KMS-11 (cell line): Measurements from ENCODE around the gene MALAT1.
A peak's percentile ranks its signal among the peaks of the same experiment; 100 is the strongest.

Source experiments
- H2AFZ ChIP-seq: fragments of 200-600 bp; sonication (generic); 2 replicates; pipeline ENCODE4 v1.6.1; 2016; ENCODE audit warnings: antibody characterized with exemption, mixed run types, low read depth
- H3K27ac ChIP-seq: fragments of 200-600 bp; sonication (generic); 2 replicates; pipeline ENCODE4 v1.6.1; 2016; ENCODE audit warnings: mild to moderate bottlenecking, mixed run types
- H3K27me3 ChIP-seq: fragments of 200-600 bp; sonication (generic); 2 replicates; pipeline ENCODE4 v1.6.1; 2017; ENCODE audit warnings: mild to moderate bottlenecking, low read depth, mixed run types, moderate library complexity; ENCODE audit not compliant: insufficient read depth
- H3K36me3 ChIP-seq: fragments of 200-600 bp; sonication (generic); 2 replicates; pipeline ENCODE4 v1.6.1; 2017; ENCODE audit warnings: mild to moderate bottlenecking, mixed run types; ENCODE audit not compliant: insufficient read depth
- H3K4me1 ChIP-seq: fragments of 200-600 bp; sonication (generic); 2 replicates; pipeline ENCODE4 v1.6.1; 2016; ENCODE audit warnings: mild to moderate bottlenecking, low read depth, mixed run types; ENCODE audit not compliant: poor library complexity, severe bottlenecking
- H3K4me2 ChIP-seq: fragments of 200-600 bp; sonication (generic); 2 replicates; pipeline ENCODE4 v1.7.0; 2016; ENCODE audit warnings: mild to moderate bottlenecking, mixed run types
- H3K4me3 ChIP-seq: fragments of 200-600 bp; sonication (generic); IDR thresholded peaks from 2 replicates; pipeline ENCODE4 v1.6.1; 2017; ENCODE audit warnings: low read depth, low read length, mixed read lengths; ENCODE audit not compliant: insufficient read depth
- H3K79me2 ChIP-seq: fragments of 200-600 bp; sonication (generic); 2 replicates; pipeline ENCODE4 v1.6.1; 2016; ENCODE audit warnings: low read depth, mixed run types; ENCODE audit not compliant: insufficient read depth
- H3K9ac ChIP-seq: fragments of 200-600 bp; sonication (generic); 2 replicates; pipeline ENCODE4 v1.6.1; 2016; ENCODE audit warnings: mild to moderate bottlenecking, mixed run types
- H4K20me1 ChIP-seq: fragments of 200-600 bp; sonication (generic); 2 replicates; pipeline ENCODE4 v1.6.1; 2016; ENCODE audit warnings: mild to moderate bottlenecking, mixed run types; ENCODE audit not compliant: insufficient read depth
- TF ChIP-seq, protein P1 (sequence below): fragments of 200-600 bp; sonication (generic); conservative IDR thresholded peaks from 2 replicates; pipeline ENCODE4 v1.6.1; 2017; ENCODE audit warnings: low read depth, mild to moderate bottlenecking, antibody characterized with exemption, low read length, moderate library complexity, mixed read lengths

The MALAT1 gene

DNA sequence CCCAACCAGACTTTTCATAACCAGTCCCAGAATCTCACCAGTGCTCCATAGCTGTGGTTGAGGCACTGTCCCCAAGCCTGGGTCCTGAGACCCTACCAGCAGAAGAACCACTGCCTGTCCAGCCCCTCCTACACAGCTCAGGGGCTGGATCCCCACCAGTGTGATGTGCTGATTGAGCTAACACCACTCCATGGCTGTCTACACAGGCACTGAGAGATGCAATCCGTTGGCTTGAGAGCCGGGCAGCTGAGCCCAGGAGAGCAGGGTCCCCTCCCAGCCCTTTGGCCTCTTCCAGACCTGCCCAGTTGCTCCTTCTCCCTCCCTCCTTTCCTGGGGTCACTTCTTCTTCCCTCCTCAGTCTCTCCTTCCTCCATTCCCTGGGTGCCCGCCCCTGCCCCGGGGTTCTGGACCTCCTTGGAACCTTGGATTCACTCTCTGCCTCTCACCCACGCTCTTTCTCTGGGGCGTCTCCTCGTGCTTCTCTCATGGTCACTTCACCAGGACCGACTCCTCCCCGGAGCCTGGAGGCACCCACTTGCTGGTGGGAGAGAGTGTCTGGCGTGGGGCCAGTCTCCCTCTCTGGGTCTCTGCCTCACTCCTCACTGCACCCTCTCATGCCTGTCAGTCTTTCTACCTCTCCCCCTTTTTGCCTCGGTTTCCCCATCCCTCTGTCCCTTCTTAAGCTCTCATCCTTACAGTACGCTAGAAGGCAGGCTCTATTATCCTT is 25.3 kb downstream of the MALAT1 start:
- TF ChIP-seq, protein P1, sequence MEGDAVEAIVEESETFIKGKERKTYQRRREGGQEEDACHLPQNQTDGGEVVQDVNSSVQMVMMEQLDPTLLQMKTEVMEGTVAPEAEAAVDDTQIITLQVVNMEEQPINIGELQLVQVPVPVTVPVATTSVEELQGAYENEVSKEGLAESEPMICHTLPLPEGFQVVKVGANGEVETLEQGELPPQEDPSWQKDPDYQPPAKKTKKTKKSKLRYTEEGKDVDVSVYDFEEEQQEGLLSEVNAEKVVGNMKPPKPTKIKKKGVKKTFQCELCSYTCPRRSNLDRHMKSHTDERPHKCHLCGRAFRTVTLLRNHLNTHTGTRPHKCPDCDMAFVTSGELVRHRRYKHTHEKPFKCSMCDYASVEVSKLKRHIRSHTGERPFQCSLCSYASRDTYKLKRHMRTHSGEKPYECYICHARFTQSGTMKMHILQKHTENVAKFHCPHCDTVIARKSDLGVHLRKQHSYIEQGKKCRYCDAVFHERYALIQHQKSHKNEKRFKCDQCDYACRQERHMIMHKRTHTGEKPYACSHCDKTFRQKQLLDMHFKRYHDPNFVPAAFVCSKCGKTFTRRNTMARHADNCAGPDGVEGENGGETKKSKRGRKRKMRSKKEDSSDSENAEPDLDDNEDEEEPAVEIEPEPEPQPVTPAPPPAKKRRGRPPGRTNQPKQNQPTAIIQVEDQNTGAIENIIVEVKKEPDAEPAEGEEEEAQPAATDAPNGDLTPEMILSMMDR = no peak
- H4K20me1 ChIP-seq = no peaks in the 10 kb centered on the region
- peak overlapping the region; percentile 60 for H3K4me2 ChIP-seq
- peaks cover 16% of the 10 kb centered on the region; the same call in 1 of the 2 replicates for H3K79me2 ChIP-seq
- peaks cover 4% of the 10 kb centered on the region; the same call in 1 of the 2 replicates for H3K27me3 ChIP-seq
- no peak overlapping the region for H3K27ac ChIP-seq
- H3K4me3 ChIP-seq = no peak overlapping the region
- H2AFZ ChIP-seq = peak overlapping the region; percentile 20; the same call in 1 of the 2 replicates
- H3K36me3 ChIP-seq = no peaks in the 10 kb centered on the region; the same call in 1 of the 2 replicates
- H3K4me1 ChIP-seq = peaks cover 4% of the 10 kb centered on the region
- no peak overlapping the region for H3K9ac ChIP-seq

DNA sequence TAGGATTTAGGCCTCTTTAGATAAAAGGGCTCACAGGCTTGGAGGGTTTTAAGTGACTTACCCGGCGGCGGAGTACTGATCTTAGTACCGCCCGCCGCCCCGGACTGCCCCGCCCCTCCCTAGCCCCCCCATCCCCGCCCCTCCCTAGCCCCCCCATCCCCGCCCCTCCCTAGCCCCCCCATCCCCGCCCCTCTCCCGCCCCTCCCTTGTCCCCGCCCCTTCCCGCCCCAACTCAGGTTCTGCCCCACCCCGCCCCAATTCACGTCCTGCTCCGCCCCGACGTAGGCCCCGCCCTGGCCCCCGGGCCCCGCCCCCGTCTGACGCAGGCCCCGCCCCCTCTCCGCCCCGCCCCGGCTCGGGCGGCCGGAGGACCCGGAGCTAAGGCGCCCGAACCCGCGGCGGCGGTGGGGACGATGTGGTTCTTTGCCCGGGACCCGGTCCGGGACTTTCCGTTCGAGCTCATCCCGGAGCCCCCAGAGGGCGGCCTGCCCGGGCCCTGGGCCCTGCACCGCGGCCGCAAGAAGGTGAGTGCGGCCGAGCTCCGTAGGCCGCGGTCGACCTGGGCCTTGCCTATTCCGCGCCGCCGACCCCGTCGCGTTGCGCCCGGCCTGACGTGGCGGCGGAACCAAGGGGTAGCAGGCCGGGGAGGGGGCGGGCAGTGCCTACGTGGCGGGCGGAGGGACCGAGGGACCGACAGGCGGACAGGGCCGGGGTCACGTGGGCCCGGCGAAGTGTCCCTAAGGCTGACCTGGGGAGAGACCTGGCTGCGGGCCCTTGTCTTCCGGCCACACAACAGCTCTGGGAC is 26.1 kb downstream of the MALAT1 start, which contains the start of gene SCYL1:
Gene SCYL1 (plus strand): TSS at position 343 of the 805 bp plus-strand sequence. CDS start 71 bp downstream, at position 414.
- Histone ChIP-seq H3K27me3 (peaks cover 4% of the 10 kb centered on the region; the same call in 1 of the 2 replicates), H3K4me1 (peaks cover 4% of the 10 kb centered on the region), H3K79me2 (peaks cover 16% of the 10 kb centered on the region; the same call in 1 of the 2 replicates), H3K36me3 (no peaks in the 10 kb centered on the region; the same call in 1 of the 2 replicates), H2AFZ (peak within 1 kb of the TSS; percentile 71), H4K20me1 (no peaks in the 10 kb centered on the region), H3K4me2 (peak within 1 kb of the TSS; percentile 92), H3K9ac (peak within 1 kb of the TSS; percentile 75), H3K4me3 (no peak within 1 kb of the TSS), H3K27ac (peak within 1 kb of the TSS; percentile 33; the same call in 1 of the 2 replicates)
- TF ChIP-seq, protein P1 = no peak

DNA sequence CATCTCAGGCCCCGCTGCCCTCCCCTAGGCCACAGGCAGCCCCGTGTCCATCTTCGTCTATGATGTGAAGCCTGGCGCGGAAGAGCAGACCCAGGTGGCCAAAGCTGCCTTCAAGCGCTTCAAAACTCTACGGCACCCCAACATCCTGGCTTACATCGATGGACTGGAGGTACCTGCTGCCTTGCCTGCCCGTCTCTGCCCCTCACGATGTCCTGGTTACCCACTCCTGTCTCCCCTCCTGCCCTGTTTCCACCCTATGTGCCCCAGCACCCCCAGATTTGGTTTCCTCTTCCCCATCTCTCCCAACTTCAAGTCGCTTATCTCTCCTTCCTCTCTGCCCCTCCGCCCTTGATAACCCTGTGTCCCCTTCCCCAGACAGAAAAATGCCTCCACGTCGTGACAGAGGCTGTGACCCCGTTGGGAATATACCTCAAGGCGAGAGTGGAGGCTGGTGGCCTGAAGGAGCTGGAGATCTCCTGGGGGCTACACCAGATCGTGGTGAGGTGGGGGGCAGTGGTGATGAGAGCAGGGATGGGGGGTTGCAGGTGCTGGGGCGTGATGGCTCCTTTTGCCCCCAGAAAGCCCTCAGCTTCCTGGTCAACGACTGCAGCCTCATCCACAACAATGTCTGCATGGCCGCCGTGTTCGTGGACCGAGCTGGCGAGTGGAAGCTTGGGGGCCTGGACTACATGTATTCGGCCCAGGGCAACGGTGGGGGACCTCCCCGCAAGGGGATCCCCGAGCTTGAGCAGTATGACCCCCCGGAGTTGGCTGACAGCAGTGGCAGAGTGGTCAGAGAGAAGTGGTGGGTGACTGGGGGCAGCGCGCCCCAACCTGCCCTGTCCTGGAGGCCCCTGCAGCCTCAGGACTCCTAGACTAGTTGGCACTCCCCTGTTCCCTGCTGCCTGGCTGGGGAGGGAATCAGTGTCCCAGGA is 27.0 kb downstream of the MALAT1 start:
- Histone ChIP-seq H3K36me3 (no peaks in the 10 kb centered on the region; the same call in 1 of the 2 replicates), H3K4me2 (peak overlapping the region; percentile 92), H4K20me1 (no peaks in the 10 kb centered on the region), H3K9ac (peak overlapping the region; percentile 75), H2AFZ (peak overlapping the region; percentile 71; the same call in 1 of the 2 replicates), H3K27me3 (peaks cover 4% of the 10 kb centered on the region; the same call in 1 of the 2 replicates), H3K27ac (peak overlapping the region; percentile 33; the same call in 1 of the 2 replicates), H3K79me2 (peaks cover 16% of the 10 kb centered on the region; the same call in 1 of the 2 replicates), H3K4me3 (no peak overlapping the region), H3K4me1 (peaks cover 4% of the 10 kb centered on the region)
- TF ChIP-seq, protein P1 = no peak

DNA sequence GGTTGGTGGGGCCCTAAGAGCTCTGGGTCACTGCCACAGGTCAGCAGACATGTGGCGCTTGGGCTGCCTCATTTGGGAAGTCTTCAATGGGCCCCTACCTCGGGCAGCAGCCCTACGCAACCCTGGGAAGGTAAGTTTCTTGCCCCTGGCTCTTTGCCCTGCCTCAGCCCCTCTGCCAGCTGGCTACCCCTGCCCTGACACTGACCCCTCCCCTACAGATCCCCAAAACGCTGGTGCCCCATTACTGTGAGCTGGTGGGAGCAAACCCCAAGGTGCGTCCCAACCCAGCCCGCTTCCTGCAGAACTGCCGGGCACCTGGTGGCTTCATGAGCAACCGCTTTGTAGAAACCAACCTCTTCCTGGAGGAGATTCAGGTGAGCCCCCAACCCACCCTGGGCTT is 27.9 kb downstream of the MALAT1 start:
- Histone ChIP-seq H3K27me3 (peaks cover 4% of the 10 kb centered on the region; the same call in 1 of the 2 replicates), H3K4me2 (no peak overlapping the region), H4K20me1 (no peaks in the 10 kb centered on the region), H2AFZ (no peak overlapping the region), H3K4me1 (peaks cover 4% of the 10 kb centered on the region), H3K9ac (no peak overlapping the region), H3K36me3 (no peaks in the 10 kb centered on the region; the same call in 1 of the 2 replicates), H3K27ac (no peak overlapping the region), H3K79me2 (peaks cover 16% of the 10 kb centered on the region; the same call in 1 of the 2 replicates), H3K4me3 (no peak overlapping the region)
- TF ChIP-seq, protein P1 = no peak
